GM18499 (cell line): Measurements from ENCODE around the gene RAB4B.
"Not testable (repeated sequence)": the region's sequence is repeated elsewhere in the genome, so short reads cannot be mapped to it uniquely, and the experiment has no call there.

Source experiments
- ATAC-seq: cut with Tn5 transposase; IDR thresholded peaks from one replicate; pipeline ENCODE4 v1.9.1; 2021; ENCODE audit warnings: moderate number of reproducible peaks; ENCODE audit not compliant: insufficient read depth, unreplicated experiment

The RAB4B gene

DNA sequence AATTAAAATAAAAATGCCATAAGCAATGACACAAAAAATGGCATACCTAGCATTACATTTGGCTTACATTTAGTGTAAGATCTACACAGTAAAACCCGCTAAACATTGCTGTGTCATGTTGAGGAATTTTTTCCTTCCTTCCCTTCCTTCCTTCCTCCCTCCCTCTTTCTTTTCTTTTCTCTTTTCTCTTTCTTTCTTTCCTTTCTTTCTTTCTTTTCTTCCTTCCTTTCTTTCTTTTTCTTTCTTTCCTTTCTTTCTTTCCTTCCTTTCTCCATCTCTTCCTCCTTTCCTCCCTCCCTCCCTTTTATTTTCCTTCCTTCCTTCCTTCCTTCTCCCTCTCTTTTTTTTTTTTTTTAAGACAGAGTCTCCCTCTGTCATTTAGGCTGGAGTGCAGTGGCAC is 60.4 kb downstream of the RAB4B start:
- not testable (repeated sequence) for ATAC-seq

DNA sequence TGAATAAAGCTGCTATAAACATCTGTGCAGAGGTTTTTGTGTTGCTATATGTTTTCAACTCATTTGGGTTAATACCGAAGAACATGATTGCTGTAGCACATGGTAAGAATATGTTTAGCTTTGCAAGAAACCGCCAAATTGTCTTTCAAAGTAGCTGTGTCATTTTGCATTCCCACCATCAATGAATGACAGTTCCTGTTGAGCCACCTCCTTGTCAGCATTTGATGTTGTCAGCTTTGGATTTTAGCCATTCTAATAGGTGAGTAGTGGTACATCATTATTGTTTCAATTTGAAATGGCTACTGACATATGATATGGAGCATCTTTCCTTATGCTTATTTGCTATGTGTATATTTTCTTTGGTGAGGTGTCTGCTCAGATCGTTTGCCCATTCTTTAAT is 64.0 kb downstream of the RAB4B start:
- ATAC-seq: not testable (repeated sequence)

GRCh38 chr19:40842997-40843652 is 65.1 kb downstream of the RAB4B start:
- ATAC-seq: not testable (repeated sequence)

DNA sequence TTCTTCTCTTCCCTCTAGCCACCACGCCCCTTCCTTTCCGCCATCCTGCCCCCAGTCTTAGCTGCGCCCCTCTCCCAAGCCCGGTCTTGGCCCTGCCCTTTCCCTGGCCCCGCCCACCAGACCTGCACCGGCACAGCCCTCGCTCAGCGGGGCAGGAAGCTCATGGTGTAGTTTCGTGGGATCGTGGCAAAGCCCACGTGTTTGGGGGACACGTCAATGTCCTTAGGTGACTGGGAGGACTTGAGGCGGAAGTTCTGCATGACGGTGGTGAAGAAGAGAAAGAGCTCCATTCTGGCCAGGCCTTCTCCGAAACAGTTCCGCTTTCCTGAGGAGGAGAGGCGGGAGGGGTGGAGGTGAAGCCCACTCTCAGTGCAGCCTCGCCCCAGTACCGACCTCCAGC is 65.6 kb downstream of the RAB4B start:
- not testable (repeated sequence) for ATAC-seq
